PC-9 (cell line): Measurements from ENCODE around the gene SIRT3. TPM values are rescaled to one million over a fixed set of nuclear protein-coding genes. Genes with fewer than 3 reads are reported as not detected.

Experiments used
- Bru-seq: library from RNA; stranded (reverse); fragments of 400-500 nt; gene quantifications from one replicate; lab custom pipeline; 2021; lab: Mats Ljungman, UMichigan
- BruChase-seq, 2 experiments: library from RNA; stranded (reverse); fragments of 400-500 nt; gene quantifications; one replicate each; lab custom pipeline; 2021; lab: Mats Ljungman, UMichigan
- BruUV-seq: library from RNA; stranded (reverse); fragments of 400-500 nt; replicated peaks from 2 replicates; lab custom pipeline; 2021; lab: Mats Ljungman, UMichigan
- CTCF ChIA-PET: fragments of 300-600 bp; sonication (Branson Sonifier 250); formaldehyde crosslinking; loops from one replicate; lab custom pipeline; 2022; ENCODE audit warnings: antibody characterized with exemption; lab: Charles Lee
- POLR2A ChIA-PET: fragments of 300-600 bp; sonication (Branson Sonifier 250); formaldehyde crosslinking; loops from one replicate; lab custom pipeline; 2022; ENCODE audit warnings: antibody characterized with exemption; ENCODE audit not compliant: unreplicated experiment; lab: Charles Lee
- DNase-seq, 2 experiments: peaks; one replicate each; pipeline versions ENCODE4 v3.0.0 to v3.0.0-alpha.2; 2015 to 2022; ENCODE audit warnings: mixed read lengths in 1 of 2
- H2AFZ ChIP-seq: fragments of 200-600 bp; sonication (generic); 2 replicates; pipeline ENCODE4 v1.8.1; 2017; ENCODE audit warnings: antibody characterized with exemption
- H3F3A ChIP-seq: fragments of 200-600 bp; sonication (generic); 2 replicates; pipeline ENCODE4 v1.8.1; 2017; ENCODE audit warnings: antibody characterized with exemption, mild to moderate bottlenecking, low read depth; ENCODE audit not compliant: insufficient read depth
- H3K27ac ChIP-seq: fragments of 200-600 bp; sonication (generic); 2 replicates; pipeline ENCODE4 v1.6.1; 2016; ENCODE audit warnings: mixed run types
- H3K27me3 ChIP-seq: fragments of 200-600 bp; sonication (generic); 2 replicates; pipeline ENCODE4 v1.6.1; 2016; ENCODE audit warnings: low read depth, mixed run types; ENCODE audit not compliant: insufficient read depth
- H3K36me3 ChIP-seq: fragments of 200-600 bp; sonication (generic); 2 replicates; pipeline ENCODE4 v1.6.1; 2016; ENCODE audit warnings: low read depth, mixed run types
- H3K4me1 ChIP-seq: fragments of 200-600 bp; sonication (generic); replicated peaks from 2 replicates; pipeline ENCODE4 v1.6.1; 2016; ENCODE audit warnings: mixed run types; ENCODE audit not compliant: insufficient read depth
- H3K4me2 ChIP-seq: fragments of 200-600 bp; sonication (generic); 2 replicates; pipeline ENCODE4 v1.6.1; 2017; ENCODE audit warnings: mixed run types
- H3K4me3 ChIP-seq: fragments of 200-600 bp; sonication (generic); 2 replicates; pipeline ENCODE4 v1.6.1; 2016; ENCODE audit warnings: mixed run types
- H3K79me2 ChIP-seq: fragments of 200-600 bp; sonication (generic); 2 replicates; pipeline ENCODE4 v1.6.1; 2017; ENCODE audit warnings: low read depth, mixed run types
- H3K9me2 ChIP-seq: fragments of 200-600 bp; sonication (generic); 2 replicates; pipeline ENCODE4 v1.8.1; 2017; ENCODE audit warnings: mild to moderate bottlenecking; ENCODE audit not compliant: insufficient read depth
- H3K9me3 ChIP-seq: fragments of 200-600 bp; sonication (generic); 2 replicates; pipeline ENCODE4 v1.8.1; 2016; ENCODE audit warnings: low read depth; ENCODE audit not compliant: insufficient read depth
- H4K20me1 ChIP-seq: fragments of 200-600 bp; sonication (generic); 2 replicates; pipeline ENCODE4 v1.8.1; 2017; ENCODE audit not compliant: insufficient read depth
- EZH2 ChIP-seq: fragments of 200-600 bp; sonication (generic); IDR thresholded peaks from 2 replicates; pipeline ENCODE4 v1.8.0; 2017; ENCODE audit warnings: antibody characterized with exemption, low read depth
- intact Hi-C: fragments of 100-400 bp; cut with micrococcal nuclease; formaldehyde crosslinking; loops from one replicate; pipeline ENCODE4 v1.10.0; 2022; ENCODE audit not compliant: unreplicated experiment
- long read RNA-seq: library from polyadenylated mRNA; stranded (forward); transcript quantifications from one replicate; pipeline ENCODE4 v2.0.0, GENCODE V29; 2022
- total RNA-seq: library from RNA; stranded (reverse); gene quantifications from 2 replicates; pipeline ENCODE4 v1.2.3, GENCODE V29; 2021
- TF ChIP-seq, protein P1 (sequence below): fragments of 200-600 bp; sonication (generic); conservative IDR thresholded peaks from 2 replicates; pipeline ENCODE4 v1.6.1; 2017; ENCODE audit warnings: mixed run types, antibody characterized with exemption, mild to moderate bottlenecking, moderate library complexity

Gene SIRT3
- total RNA-seq (26.0 and 35.0 TPM in 2 replicates), Bru-seq, nascent RNA (percentile 55 among the genes with signal in this experiment), BruChase-seq, experiment 1, labeled RNA remaining after a 2-hour chase (percentile 64 among the genes with signal in this experiment), BruChase-seq, experiment 2, labeled RNA remaining after a 6-hour chase (percentile 67 among the genes with signal in this experiment)
- long read RNA-seq, transcript SIRT3-214 (7 exons, 1,588 nt): minor isoform, 8 of 66 reads
- long read RNA-seq, transcript SIRT3-201 (7 exons, 2,543 nt): major isoform, 31 of 66 reads
- long read RNA-seq, partial matches to known transcripts: 6 of 66 reads
- long read RNA-seq, other reads (novel, unspliced or antisense): 17 of 66 reads

DNA sequence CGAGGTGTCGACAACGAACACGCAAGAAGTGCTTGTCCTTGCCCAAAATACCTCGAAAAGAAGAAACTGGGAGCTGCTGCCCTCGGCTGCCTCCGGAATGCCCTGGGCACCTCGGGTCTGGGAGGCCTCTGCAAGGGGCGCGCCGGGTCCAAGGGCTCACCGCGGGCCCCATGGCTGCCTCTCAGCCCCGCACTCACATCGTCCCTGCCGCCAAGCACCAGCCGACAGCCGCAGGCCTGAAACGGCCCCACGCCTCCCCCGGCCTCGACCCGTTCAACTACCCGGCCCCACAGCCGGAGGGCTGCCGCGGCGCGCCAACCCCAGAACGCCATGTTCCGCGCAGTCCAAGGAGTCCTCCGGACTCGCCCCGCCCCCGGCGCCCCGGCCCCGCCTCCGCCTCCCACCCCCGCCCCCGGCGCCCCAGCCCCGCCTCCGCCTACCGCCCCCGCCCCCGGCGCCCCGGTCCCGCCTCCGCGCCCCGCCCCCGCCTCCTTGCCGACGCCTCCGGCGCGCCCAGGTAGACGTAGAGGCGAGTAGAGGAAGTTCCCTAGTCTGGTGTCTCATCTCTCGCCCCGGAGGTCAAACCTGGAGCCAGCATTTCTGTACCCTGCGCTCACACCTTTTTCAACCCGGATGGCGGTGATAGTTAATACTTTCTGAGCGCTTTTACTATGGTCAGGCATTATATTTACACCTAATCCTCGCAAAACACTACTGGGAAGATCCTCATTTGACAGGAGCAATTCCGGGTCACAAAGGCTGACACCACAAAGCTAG is at the start of gene SIRT3:
Gene SIRT3 (minus strand): TSS at position 346 of the 777 bp plus-strand sequence. CDS start 14 bp downstream, at position 332.
- Histone ChIP-seq H4K20me1 (peaks cover 9% of the 10 kb centered on the region; the same call in 1 of the 2 replicates), H3K4me3 (peak within 1 kb of the TSS; percentile 65), H3F3A (peaks cover 8% of the 10 kb centered on the region; the same call in 1 of the 2 replicates), H3K4me2 (peak within 1 kb of the TSS; percentile 94), H3K4me1 (peaks cover 9% of the 10 kb centered on the region), H3K36me3 (no peaks in the 10 kb centered on the region), H3K79me2 (peaks cover 34% of the 10 kb centered on the region), H3K27ac (peak within 1 kb of the TSS; percentile 66), H3K9me2 (no peaks in the 10 kb centered on the region), H3K9me3 (no peaks in the 10 kb centered on the region), H2AFZ (peak within 1 kb of the TSS; percentile 97), H3K27me3 (no peaks in the 10 kb centered on the region)
- intact Hi-C loops: loop anchor here (1.0 kb wide), 1 partner anchor 29 kb away; the partner anchor contains the start of genes BET1L and RIC8A
- BruUV-seq: no TSS peak
- ChIA-PET POLR2A (interaction anchor here (0.6 kb wide), 1 partner anchor 21 kb away, joined by 16 read pairs; no protein-coding TSS in a partner anchor), CTCF (interaction anchor here (0.7 kb wide), 1 partner anchor 76 kb away, joined by 13 read pairs; no protein-coding TSS in a partner anchor)
- TF ChIP-seq, protein P1, sequence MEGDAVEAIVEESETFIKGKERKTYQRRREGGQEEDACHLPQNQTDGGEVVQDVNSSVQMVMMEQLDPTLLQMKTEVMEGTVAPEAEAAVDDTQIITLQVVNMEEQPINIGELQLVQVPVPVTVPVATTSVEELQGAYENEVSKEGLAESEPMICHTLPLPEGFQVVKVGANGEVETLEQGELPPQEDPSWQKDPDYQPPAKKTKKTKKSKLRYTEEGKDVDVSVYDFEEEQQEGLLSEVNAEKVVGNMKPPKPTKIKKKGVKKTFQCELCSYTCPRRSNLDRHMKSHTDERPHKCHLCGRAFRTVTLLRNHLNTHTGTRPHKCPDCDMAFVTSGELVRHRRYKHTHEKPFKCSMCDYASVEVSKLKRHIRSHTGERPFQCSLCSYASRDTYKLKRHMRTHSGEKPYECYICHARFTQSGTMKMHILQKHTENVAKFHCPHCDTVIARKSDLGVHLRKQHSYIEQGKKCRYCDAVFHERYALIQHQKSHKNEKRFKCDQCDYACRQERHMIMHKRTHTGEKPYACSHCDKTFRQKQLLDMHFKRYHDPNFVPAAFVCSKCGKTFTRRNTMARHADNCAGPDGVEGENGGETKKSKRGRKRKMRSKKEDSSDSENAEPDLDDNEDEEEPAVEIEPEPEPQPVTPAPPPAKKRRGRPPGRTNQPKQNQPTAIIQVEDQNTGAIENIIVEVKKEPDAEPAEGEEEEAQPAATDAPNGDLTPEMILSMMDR: no peak; the same call in 1 of the 2 replicates
- TF ChIP-seq EZH2: no peak
- DNase-seq: peak; percentile 39 to 84

- intact Hi-C loops: no loop called here
- TF ChIP-seq EZH2: no peak
- TF ChIP-seq, protein P1: no peak
- TSS peak; percentile 22 for BruUV-seq
- Histone ChIP-seq H3K9me2 (no peaks in the 10 kb centered on the region), H3K4me3 (no peak overlapping the region), H2AFZ (no peak overlapping the region), H3K27ac (no peak overlapping the region), H3K79me2 (no peaks in the 10 kb centered on the region), H3K4me1 (no peaks in the 10 kb centered on the region), H3K36me3 (no peaks in the 10 kb centered on the region), H3K27me3 (no peaks in the 10 kb centered on the region), H3F3A (no peaks in the 10 kb centered on the region), H4K20me1 (no peaks in the 10 kb centered on the region), H3K9me3 (no peaks in the 10 kb centered on the region), H3K4me2 (no peak overlapping the region)
- POLR2A ChIA-PET: no interaction called here
- CTCF ChIA-PET: interaction anchor here (0.7 kb wide), 1 partner anchor 78 kb away, joined by 14 read pairs; no protein-coding TSS in a partner anchor
- DNase-seq: no peak
Observed at GRCh38 chr11:285894-286220, 49.7 kb upstream of the SIRT3 start.
